ENCODE results near the gene CCT7.
"Not testable (repeated sequence)": the region's sequence is repeated elsewhere in the genome, so short reads cannot be mapped to it uniquely, and the experiment has no call there.

CCT7 gene

DNA sequence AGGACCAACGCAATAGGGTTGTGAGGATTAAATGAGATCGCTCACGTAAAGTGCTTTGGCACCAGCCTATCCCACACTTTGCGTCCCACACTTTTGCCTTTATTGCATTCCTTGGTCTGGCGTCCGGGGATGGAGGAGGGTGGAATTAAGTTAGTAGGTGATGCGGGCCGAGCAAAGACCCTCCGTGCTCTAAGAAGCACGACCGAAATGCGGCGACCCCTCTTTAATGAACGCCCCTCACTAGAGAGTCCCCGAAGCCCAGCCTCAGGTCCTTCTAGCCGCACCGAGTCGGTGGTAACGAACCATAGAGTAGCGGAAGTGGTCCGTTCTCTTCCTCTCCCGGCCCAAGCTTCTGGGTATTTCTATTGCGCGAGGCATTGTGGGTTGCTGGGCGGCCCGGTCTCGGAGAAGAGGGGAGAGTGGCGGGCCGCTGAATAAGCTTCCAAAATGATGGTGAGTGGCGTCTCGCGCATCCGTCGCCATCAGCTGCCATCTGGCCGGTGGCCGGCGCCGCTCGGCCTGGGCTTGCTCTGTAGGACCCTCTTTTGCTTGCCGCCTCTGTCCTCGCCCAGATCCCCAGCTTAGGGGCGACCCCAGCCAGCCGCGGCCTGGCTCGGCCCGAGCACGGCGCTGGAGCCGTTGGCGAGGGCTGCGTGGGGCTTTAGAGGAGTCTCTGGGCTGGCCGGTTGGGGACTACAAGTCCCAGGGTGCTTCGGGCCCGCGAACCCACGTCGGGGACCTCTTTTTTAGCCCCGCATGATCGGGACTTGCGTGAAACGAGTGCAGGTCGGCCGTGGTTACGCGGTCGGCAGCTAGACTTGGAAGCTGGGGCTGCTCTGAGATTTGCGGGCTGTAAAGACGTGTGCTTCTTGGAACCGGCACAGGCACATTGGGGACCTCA, at the start of gene CCT7:
TSS of gene CCT7 (plus strand) at position 377 of the 901 bp plus-strand sequence. CDS start at position 448, 71 bp downstream.
- no peaks in the 10 kb centered on the region for H3K27me3 ChIP-seq (ENCODE audit: control insufficient read depth in 1 of 2, insufficient read depth in 2 of 2, low read length in 2 of 2)
- no peaks in the 10 kb centered on the region for H3K9me3 ChIP-seq (ENCODE audit: control insufficient read depth in 2 of 2, low read length in 2 of 2)
- peak within 1 kb of the TSS; percentile 92 to 97 for H3K4me3 ChIP-seq (ENCODE audit: low read length in 2 of 2)
- H3K9ac ChIP-seq (ENCODE audit: low read length in 2 of 2), result peak within 1 kb of the TSS; percentile 83 to 92
- H3K4me1 ChIP-seq (ENCODE audit: control insufficient read depth, insufficient read depth, low read length), result peaks cover 32% of the 10 kb centered on the region
- H3K27ac ChIP-seq (ENCODE audit: low read length), result peak within 1 kb of the TSS; percentile 90
- peaks cover 3 to 9% of the 10 kb centered on the region in 2 donors for H3K36me3 ChIP-seq (ENCODE audit: control insufficient read depth in 2 of 2, insufficient read depth in 2 of 2, low read length in 2 of 2)

DNA sequence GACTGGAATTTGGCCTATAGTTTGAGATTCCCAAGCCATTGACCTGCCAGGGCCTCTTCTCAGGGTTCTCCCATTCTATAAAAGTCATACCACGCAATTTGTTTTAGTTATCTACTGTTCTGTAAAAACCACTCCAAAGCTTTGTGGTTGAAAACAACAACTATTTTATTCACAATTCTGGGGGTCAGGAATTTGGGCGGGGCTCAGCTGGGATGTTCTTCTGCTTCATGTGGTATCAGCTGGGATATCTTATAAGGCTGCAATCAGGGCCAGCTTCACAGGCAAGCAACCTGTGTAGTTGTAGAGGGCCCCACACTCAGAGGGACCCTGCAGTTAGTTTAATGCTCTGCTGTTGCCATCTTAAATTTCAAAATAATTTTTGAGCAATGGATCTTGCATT, 48.1 kb upstream of the CCT7 start:
- Histone ChIP-seq H3K9ac (ENCODE audit: low read length in 2 of 2) (no peak overlapping the region), H3K4me3 (ENCODE audit: low read length in 2 of 2) (no peak overlapping the region), H3K27ac (ENCODE audit: low read length) (no peak overlapping the region), H3K27me3 (ENCODE audit: control insufficient read depth in 1 of 2, insufficient read depth in 2 of 2, low read length in 2 of 2) (peaks cover 0 to 6% of the 10 kb centered on the region in 2 donors), H3K4me1 (ENCODE audit: control insufficient read depth, insufficient read depth, low read length) (no peaks in the 10 kb centered on the region), H3K36me3 (ENCODE audit: control insufficient read depth in 2 of 2, insufficient read depth in 2 of 2, low read length in 2 of 2) (no peaks in the 10 kb centered on the region), H3K9me3 (ENCODE audit: control insufficient read depth in 2 of 2, low read length in 2 of 2) (peaks cover 0 to 7% of the 10 kb centered on the region in 2 donors)

DNA sequence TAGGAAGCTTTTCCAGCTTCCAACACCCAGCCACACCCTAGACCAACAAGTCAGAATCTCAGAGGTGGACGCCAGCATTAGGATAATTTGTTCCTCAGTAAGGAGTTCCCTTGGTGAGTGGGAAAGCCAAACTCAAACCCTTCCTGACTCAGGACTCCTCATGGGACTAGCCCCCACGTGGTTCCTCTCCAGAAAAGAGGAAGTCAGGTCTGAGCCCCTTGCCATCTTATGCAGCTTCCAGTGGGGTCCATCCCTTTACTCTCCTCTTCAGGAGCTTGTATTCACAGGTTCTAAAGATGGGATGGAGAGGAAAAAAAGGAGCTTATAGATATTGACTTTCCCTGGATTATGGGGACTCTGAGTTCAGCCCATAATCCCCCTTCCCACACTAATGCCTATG, 46.6 kb upstream of the CCT7 start:
- Histone ChIP-seq H3K36me3 (ENCODE audit: control insufficient read depth in 2 of 2, insufficient read depth in 2 of 2, low read length in 2 of 2) (no peaks in the 10 kb centered on the region), H3K4me3 (ENCODE audit: low read length in 2 of 2) (no peak overlapping the region), H3K9ac (ENCODE audit: low read length in 2 of 2) (no peak overlapping the region), H3K4me1 (ENCODE audit: control insufficient read depth, insufficient read depth, low read length) (no peaks in the 10 kb centered on the region), H3K27ac (ENCODE audit: low read length) (no peak overlapping the region), H3K9me3 (ENCODE audit: control insufficient read depth in 2 of 2, low read length in 2 of 2) (peaks cover 0 to 7% of the 10 kb centered on the region in 2 donors), H3K27me3 (ENCODE audit: control insufficient read depth in 1 of 2, insufficient read depth in 2 of 2, low read length in 2 of 2) (peaks cover 0 to 6% of the 10 kb centered on the region in 2 donors)

DNA sequence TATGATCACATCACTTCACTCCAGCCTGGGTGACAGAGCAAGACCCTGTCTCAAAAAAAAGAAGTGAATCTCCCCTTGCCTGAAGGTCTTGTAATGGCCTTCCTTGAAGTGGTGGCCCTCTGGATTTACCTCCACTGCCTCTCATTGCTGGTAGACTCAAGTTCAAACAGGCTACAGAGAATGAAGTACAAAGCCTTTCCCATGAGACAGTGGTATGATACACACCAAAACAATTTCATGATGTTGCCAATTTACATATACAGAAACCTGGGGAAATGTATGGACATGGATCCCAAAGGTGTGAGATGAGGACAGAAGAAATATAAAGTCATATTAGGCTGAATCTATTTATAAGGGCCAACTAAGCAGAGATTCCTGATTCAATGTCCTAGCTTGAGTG, 36.5 kb upstream of the CCT7 start:
- no peak overlapping the region for H3K27ac ChIP-seq (ENCODE audit: low read length)
- H3K9ac ChIP-seq (ENCODE audit: low read length in 2 of 2), result no peak overlapping the region
- no peak overlapping the region for H3K4me3 ChIP-seq (ENCODE audit: low read length in 2 of 2)
- H3K36me3 ChIP-seq (ENCODE audit: control insufficient read depth in 2 of 2, insufficient read depth in 2 of 2, low read length in 2 of 2), result no peaks in the 10 kb centered on the region
- peaks cover 2% of the 10 kb centered on the region for H3K4me1 ChIP-seq (ENCODE audit: control insufficient read depth, insufficient read depth, low read length)
- H3K27me3 ChIP-seq (ENCODE audit: control insufficient read depth in 1 of 2, insufficient read depth in 2 of 2, low read length in 2 of 2), result peaks cover 15 to 22% of the 10 kb centered on the region in 2 donors
- peaks cover 0 to 2% of the 10 kb centered on the region in 2 donors for H3K9me3 ChIP-seq (ENCODE audit: control insufficient read depth in 2 of 2, low read length in 2 of 2)

DNA sequence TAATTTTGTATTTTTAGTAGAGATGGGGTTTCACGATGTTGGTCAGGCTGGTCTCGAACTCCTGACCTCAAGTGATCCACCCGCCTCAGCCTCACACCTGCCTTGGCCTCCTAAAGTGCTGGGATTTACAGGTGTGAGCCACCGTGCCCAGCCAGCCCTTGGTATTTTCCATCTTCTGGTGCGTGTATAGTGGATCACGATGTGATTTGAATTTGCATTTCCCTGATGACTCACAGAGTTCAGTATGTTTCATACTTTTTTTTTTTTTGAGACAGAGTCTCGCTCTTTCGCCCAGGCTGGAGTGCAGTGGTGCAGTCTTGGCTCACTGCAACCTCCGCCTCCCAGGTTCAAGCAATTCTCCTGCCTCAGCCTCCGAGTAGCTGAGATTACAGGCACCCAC, 33.8 kb upstream of the CCT7 start:
- H3K4me3 ChIP-seq (ENCODE audit: low read length in 2 of 2); H3K36me3 ChIP-seq (ENCODE audit: control insufficient read depth in 2 of 2, insufficient read depth in 2 of 2, low read length in 2 of 2); H3K4me1 ChIP-seq (ENCODE audit: control insufficient read depth, insufficient read depth, low read length); H3K9me3 ChIP-seq (ENCODE audit: control insufficient read depth in 2 of 2, low read length in 2 of 2); H3K27ac ChIP-seq (ENCODE audit: low read length); H3K9ac ChIP-seq (ENCODE audit: low read length in 2 of 2): not testable (repeated sequence)
- H3K27me3 ChIP-seq (ENCODE audit: control insufficient read depth in 1 of 2, insufficient read depth in 2 of 2, low read length in 2 of 2), result peaks cover 28 to 34% of the 10 kb centered on the region in 2 donors

DNA sequence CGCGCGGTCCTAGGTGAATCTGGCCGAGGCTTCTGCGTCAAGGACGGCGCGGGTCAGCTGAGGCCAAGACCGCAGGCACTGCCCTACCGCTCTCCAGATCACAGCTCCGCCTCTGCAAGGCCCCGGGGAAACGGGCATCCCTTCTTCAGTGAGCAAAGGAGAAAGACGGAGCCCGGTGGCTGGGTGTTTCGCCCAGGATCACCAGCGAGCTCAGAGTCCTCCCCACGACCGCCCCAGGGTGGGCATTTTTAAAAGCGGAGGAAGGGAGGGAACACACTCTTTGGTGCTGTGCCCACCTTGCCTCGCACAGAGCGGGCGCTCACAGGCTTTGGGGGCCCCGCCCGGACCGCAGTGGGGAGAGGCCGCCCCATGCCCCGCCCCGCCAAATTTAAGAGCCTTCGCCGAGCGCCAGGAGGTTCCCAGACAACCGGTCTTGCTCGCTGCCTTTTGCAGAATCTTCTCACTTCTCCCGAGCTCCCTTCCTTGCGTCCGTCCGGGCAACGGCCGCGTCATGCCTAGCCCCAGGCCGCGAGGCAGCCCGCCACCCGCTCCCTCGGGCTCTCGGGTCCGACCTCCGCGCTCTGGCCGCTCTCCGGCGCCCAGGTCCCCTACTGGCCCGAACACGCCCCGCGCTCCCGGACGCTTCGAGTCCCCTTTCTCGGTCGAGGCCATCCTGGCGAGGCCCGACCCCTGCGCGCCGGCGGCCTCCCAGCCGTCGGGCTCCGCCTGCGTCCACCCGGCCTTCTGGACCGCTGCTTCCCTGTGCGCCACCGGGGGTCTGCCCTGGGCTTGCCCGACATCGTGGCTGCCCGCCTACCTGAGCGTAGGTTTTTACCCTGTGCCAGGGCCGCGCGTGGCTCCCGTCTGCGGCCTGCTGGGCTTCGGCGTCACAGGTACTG, 31.7 kb upstream of the CCT7 start, which contains the start of gene NOTO:
TSS of gene NOTO (plus strand) at position 419 of the 899 bp plus-strand sequence. CDS start at position 512, 93 bp downstream.
- Histone ChIP-seq H3K4me3 (ENCODE audit: low read length in 2 of 2) (peak within 1 kb of the TSS in 1 of 2 donors; percentile 49), H3K9ac (ENCODE audit: low read length in 2 of 2) (no peak within 1 kb of the TSS), H3K36me3 (ENCODE audit: control insufficient read depth in 2 of 2, insufficient read depth in 2 of 2, low read length in 2 of 2) (no peaks in the 10 kb centered on the region), H3K4me1 (ENCODE audit: control insufficient read depth, insufficient read depth, low read length) (peaks cover 6% of the 10 kb centered on the region), H3K9me3 (ENCODE audit: control insufficient read depth in 2 of 2, low read length in 2 of 2) (peaks cover 0 to 2% of the 10 kb centered on the region in 2 donors), H3K27ac (ENCODE audit: low read length) (no peak within 1 kb of the TSS), H3K27me3 (ENCODE audit: control insufficient read depth in 1 of 2, insufficient read depth in 2 of 2, low read length in 2 of 2) (peaks cover 28 to 34% of the 10 kb centered on the region in 2 donors)

DNA sequence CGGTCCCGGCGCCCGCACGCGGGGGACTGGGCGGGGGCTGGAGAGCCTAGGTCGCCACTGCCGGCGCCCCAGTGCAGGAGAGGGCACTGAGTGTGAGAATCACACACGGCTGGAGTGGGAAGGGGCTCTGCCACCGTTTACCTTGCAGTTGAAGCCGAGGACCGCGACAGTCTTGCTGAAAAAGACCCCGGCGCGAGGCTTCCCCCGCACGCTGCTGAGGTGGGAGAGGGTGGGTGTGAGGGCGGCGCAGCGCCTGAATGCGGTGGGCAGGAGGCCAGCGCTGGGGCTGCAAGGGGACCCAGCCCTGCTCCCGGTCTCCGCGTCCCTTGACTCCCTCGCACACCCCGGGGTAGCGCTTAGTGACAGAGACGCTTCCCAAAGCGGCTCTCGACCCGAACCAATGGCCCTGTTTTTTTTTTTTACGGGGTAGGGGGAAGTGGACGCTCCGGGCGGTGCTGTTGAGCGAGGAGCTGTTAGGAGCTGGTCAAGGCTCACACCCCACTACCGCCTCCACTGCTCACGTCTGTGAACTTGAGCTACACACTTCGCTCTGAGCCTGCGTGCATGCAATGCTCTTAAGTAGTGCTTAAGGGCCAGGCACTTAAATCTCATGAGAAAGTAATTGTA, 30.9 kb upstream of the CCT7 start:
- Histone ChIP-seq H3K36me3 (ENCODE audit: control insufficient read depth in 2 of 2, insufficient read depth in 2 of 2, low read length in 2 of 2) (no peaks in the 10 kb centered on the region), H3K4me3 (ENCODE audit: low read length in 2 of 2) (peak overlapping the region in 1 of 2 donors; percentile 49), H3K9ac (ENCODE audit: low read length in 2 of 2) (no peak overlapping the region), H3K9me3 (ENCODE audit: control insufficient read depth in 2 of 2, low read length in 2 of 2) (peaks cover 0 to 2% of the 10 kb centered on the region in 2 donors), H3K27me3 (ENCODE audit: control insufficient read depth in 1 of 2, insufficient read depth in 2 of 2, low read length in 2 of 2) (peaks cover 28 to 32% of the 10 kb centered on the region in 2 donors), H3K27ac (ENCODE audit: low read length) (no peak overlapping the region), H3K4me1 (ENCODE audit: control insufficient read depth, insufficient read depth, low read length) (peaks cover 6% of the 10 kb centered on the region)

DNA sequence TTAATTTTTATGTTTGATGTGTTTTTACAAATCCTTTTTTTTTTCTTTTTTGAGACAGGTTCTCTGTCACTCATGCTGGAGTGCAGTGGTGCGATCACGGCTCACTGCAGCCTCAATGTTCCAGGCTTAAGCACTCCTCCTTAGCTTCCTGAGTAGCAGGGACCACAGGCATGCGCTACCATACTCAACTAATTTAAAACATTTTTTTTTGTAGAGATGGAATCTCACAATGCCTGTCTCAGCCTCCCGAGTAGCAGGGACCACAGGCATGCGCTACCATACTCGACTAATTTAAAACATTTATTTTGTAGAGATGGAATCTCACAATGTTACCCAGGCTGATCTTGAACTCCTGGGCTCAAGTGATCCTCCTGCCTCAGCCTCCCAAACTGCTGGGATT, 28.5 kb upstream of the CCT7 start:
- H3K36me3 ChIP-seq (ENCODE audit: control insufficient read depth in 2 of 2, insufficient read depth in 2 of 2, low read length in 2 of 2), result no peaks in the 10 kb centered on the region
- H3K4me1 ChIP-seq (ENCODE audit: control insufficient read depth, insufficient read depth, low read length), result peaks cover 6% of the 10 kb centered on the region
- no peak overlapping the region for H3K9ac ChIP-seq (ENCODE audit: low read length in 2 of 2)
- H3K27ac ChIP-seq (ENCODE audit: low read length), result no peak overlapping the region
- peaks cover 0 to 2% of the 10 kb centered on the region in 2 donors for H3K9me3 ChIP-seq (ENCODE audit: control insufficient read depth in 2 of 2, low read length in 2 of 2)
- no peak overlapping the region for H3K4me3 ChIP-seq (ENCODE audit: low read length in 2 of 2)
- peaks cover 26 to 28% of the 10 kb centered on the region in 2 donors for H3K27me3 ChIP-seq (ENCODE audit: control insufficient read depth in 1 of 2, insufficient read depth in 2 of 2, low read length in 2 of 2)

DNA sequence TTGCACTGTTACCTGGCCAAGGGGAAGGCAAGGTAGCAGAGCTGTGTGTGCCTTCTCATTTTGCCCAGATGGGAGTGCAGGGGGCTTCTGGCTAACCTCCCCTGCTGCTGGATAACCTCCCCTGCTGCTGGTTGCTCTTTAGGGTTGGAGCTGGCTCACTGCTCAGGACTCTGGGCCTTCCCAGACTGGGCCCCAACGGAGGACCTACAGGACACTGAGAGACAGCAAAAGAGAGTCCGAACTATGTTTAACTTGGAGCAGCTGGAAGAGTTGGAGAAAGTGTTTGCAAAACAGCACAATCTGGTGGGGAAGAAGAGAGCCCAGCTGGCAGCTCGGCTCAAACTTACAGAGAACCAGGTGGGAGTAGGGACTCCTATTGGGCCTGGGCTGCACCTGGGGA, 25.9 kb upstream of the CCT7 start:
- H3K27ac ChIP-seq (ENCODE audit: low read length), result no peak overlapping the region
- H3K9ac ChIP-seq (ENCODE audit: low read length in 2 of 2), result no peak overlapping the region
- H3K4me1 ChIP-seq (ENCODE audit: control insufficient read depth, insufficient read depth, low read length), result peaks cover 4% of the 10 kb centered on the region
- no peak overlapping the region for H3K4me3 ChIP-seq (ENCODE audit: low read length in 2 of 2)
- H3K9me3 ChIP-seq (ENCODE audit: control insufficient read depth in 2 of 2, low read length in 2 of 2), result no peaks in the 10 kb centered on the region
- no peaks in the 10 kb centered on the region for H3K36me3 ChIP-seq (ENCODE audit: control insufficient read depth in 2 of 2, insufficient read depth in 2 of 2, low read length in 2 of 2)
- H3K27me3 ChIP-seq (ENCODE audit: control insufficient read depth in 1 of 2, insufficient read depth in 2 of 2, low read length in 2 of 2), result peaks cover 7 to 12% of the 10 kb centered on the region in 2 donors

DNA sequence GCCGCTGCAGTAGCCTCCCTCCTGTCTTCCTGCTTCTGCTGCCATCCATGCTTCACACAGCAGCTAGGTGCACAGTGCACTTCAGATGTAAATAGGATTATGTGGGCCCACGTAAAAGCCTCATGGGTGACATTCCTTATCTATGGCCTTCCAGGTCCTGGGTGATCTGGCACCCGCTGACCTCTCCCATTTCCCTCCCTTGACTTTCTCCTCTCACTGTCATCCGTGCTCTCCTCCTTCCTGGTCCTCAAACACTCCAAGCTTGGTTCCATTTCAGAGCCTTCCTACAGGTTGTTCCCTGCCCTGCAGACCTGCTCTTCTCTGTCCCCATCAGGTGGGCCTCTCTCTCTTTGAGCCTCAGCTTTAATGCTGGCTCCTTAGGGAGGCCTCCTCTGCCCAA, 24.1 kb upstream of the CCT7 start:
- Histone ChIP-seq H3K4me3 (ENCODE audit: low read length in 2 of 2) (no peak overlapping the region), H3K36me3 (ENCODE audit: control insufficient read depth in 2 of 2, insufficient read depth in 2 of 2, low read length in 2 of 2) (no peaks in the 10 kb centered on the region), H3K9ac (ENCODE audit: low read length in 2 of 2) (no peak overlapping the region), H3K27me3 (ENCODE audit: control insufficient read depth in 1 of 2, insufficient read depth in 2 of 2, low read length in 2 of 2) (peaks cover 0 to 5% of the 10 kb centered on the region in 2 donors), H3K4me1 (ENCODE audit: control insufficient read depth, insufficient read depth, low read length) (peaks cover 8% of the 10 kb centered on the region), H3K9me3 (ENCODE audit: control insufficient read depth in 2 of 2, low read length in 2 of 2) (no peaks in the 10 kb centered on the region), H3K27ac (ENCODE audit: low read length) (no peak overlapping the region)
